Left ventricle myocardium inferior (tissue), 1 donor: Measurements from ENCODE around the gene DLL4. TPM values are rescaled to one million over a fixed set of nuclear protein-coding genes. Genes with fewer than 3 reads are reported as not detected.
A peak's percentile ranks its signal among the peaks of the same experiment; 100 is the strongest.

Source experiments
- DNase-seq: peaks from one replicate; pipeline ENCODE4 v3.0.0-alpha.2; 2020
- H3K27ac ChIP-seq: fragments of 200-600 bp; replicated peaks from 2 replicates; pipeline ENCODE4 v1.8.0; 2021
- H3K27me3 ChIP-seq: fragments of 200-600 bp; 2 replicates; pipeline ENCODE4 v1.8.0; 2021; ENCODE audit warnings: low read depth
- H3K36me3 ChIP-seq: fragments of 200-600 bp; 2 replicates; pipeline ENCODE4 v1.8.0; 2021
- H3K4me1 ChIP-seq: fragments of 200-600 bp; 2 replicates; pipeline ENCODE4 v1.8.0; 2021
- H3K4me3 ChIP-seq: fragments of 200-600 bp; 2 replicates; pipeline ENCODE4 v1.8.0; 2021; ENCODE audit warnings: mild to moderate bottlenecking, moderate library complexity
- H3K9me3 ChIP-seq: fragments of 200-600 bp; replicated peaks from 2 replicates; pipeline ENCODE4 v1.8.0; 2021
- CTCF ChIP-seq: fragments of 200-600 bp; IDR thresholded peaks from 2 replicates; pipeline ENCODE4 v1.8.0; 2021; ENCODE audit warnings: antibody characterized with exemption, mild to moderate bottlenecking, borderline replicate concordance
- intact Hi-C: fragments of 100-400 bp; cut with micrococcal nuclease; formaldehyde crosslinking; loops from one replicate; pipeline ENCODE4 v1.11.0; 2022
- total RNA-seq: library from RNA; stranded (reverse); fragmentation: NEBNext Ultra II Directional; extraction: Animal tissue kit (Norgen Biotek cat#: 25700); gene quantifications from one replicate; pipeline ENCODE4 v1.2.1, GENCODE V29; 2021
- donor health status: DM: no; HTN: yes; CAD: no; lungs with severe emphysema.

DLL4 gene
- total RNA-seq, 1 donor from 2014 or later, result 11.1 TPM

- Histone ChIP-seq H3K36me3 (no peaks in the 10 kb centered on the region), H3K4me3 (peak overlapping the region; percentile 54), H3K27ac (peak overlapping the region; percentile 87), H3K9me3 (no peaks in the 10 kb centered on the region), H3K27me3 (no peaks in the 10 kb centered on the region), H3K4me1 (peaks cover 47% of the 10 kb centered on the region)
- no peak for DNase-seq
- no peak for TF ChIP-seq CTCF
- intact Hi-C loops, result no loop called here
Observed at GRCh38 chr15:40918799-40919392, 10.2 kb upstream of the DLL4 start.

GRCh38 chr15:40921949-40922607 lies 7.1 kb upstream of the DLL4 start:
- Histone ChIP-seq H3K9me3 (no peaks in the 10 kb centered on the region), H3K27ac (no peak overlapping the region), H3K4me1 (peaks cover 47% of the 10 kb centered on the region), H3K36me3 (no peaks in the 10 kb centered on the region), H3K4me3 (no peak overlapping the region), H3K27me3 (peaks cover 19% of the 10 kb centered on the region)
- no peak for DNase-seq
- no peak for TF ChIP-seq CTCF
- intact Hi-C loops, result no loop called here

GRCh38 chr15:40922608-40923005 lies 6.5 kb upstream of the DLL4 start:
- Histone ChIP-seq H3K4me3 (no peak overlapping the region), H3K4me1 (peaks cover 48% of the 10 kb centered on the region), H3K27ac (no peak overlapping the region), H3K36me3 (no peaks in the 10 kb centered on the region), H3K27me3 (peaks cover 24% of the 10 kb centered on the region), H3K9me3 (no peaks in the 10 kb centered on the region)
- TF ChIP-seq CTCF, result no peak
- no peak for DNase-seq
- intact Hi-C loops, result no loop called here

- intact Hi-C loops, result no loop called here
- no peak overlapping the region for H3K4me3 ChIP-seq
- no peak for TF ChIP-seq CTCF
- H3K27ac ChIP-seq, result no peak overlapping the region
- H3K36me3 ChIP-seq, result no peaks in the 10 kb centered on the region
- peaks cover 51% of the 10 kb centered on the region for H3K4me1 ChIP-seq
- no peaks in the 10 kb centered on the region for H3K9me3 ChIP-seq
- DNase-seq, result no peak
- H3K27me3 ChIP-seq, result peaks cover 33% of the 10 kb centered on the region
Observed at GRCh38 chr15:40923551-40923950, 5.6 kb upstream of the DLL4 start.

GRCh38 chr15:40925495-40925862 lies 3.7 kb upstream of the DLL4 start:
- intact Hi-C loops, result no loop called here
- no peaks in the 10 kb centered on the region for H3K36me3 ChIP-seq
- no peak overlapping the region for H3K27ac ChIP-seq
- no peak for DNase-seq
- H3K27me3 ChIP-seq, result peaks cover 53% of the 10 kb centered on the region
- peaks cover 58% of the 10 kb centered on the region for H3K4me1 ChIP-seq
- no peak for TF ChIP-seq CTCF
- no peaks in the 10 kb centered on the region for H3K9me3 ChIP-seq
- peak overlapping the region; percentile 52 for H3K4me3 ChIP-seq
